NCI-H2081 (cell line): ENCODE measurements around the gene INPP4B.
"Not testable (repeated sequence)": the region's sequence is repeated elsewhere in the genome, so short reads cannot be mapped to it uniquely, and the experiment has no call there.

Experiments used
- DNase-seq, 2 experiments: peaks; one replicate each; lab custom pipeline; 2025; lab: John Stamatoyannopoulos, UW

INPP4B gene

GRCh38 chr4:142408003-142408441, 438.1 kb downstream of the INPP4B start:
- no peak for DNase-seq

- DNase-seq: no peak
Observed at GRCh38 chr4:142407596-142407995, 438.5 kb downstream of the INPP4B start.

GRCh38 chr4:142406917-142407501, 439.1 kb downstream of the INPP4B start:
- DNase-seq: no peak

GRCh38 chr4:142406499-142406835, 439.6 kb downstream of the INPP4B start:
- no peak for DNase-seq

GRCh38 chr4:142405695-142406498, 440.2 kb downstream of the INPP4B start:
- no peak for DNase-seq

GRCh38 chr4:142405021-142405694, 440.9 kb downstream of the INPP4B start:
- DNase-seq: no peak

- no peak for DNase-seq
Observed at GRCh38 chr4:142404191-142404611, 441.9 kb downstream of the INPP4B start.

- no peak for DNase-seq
Observed at GRCh38 chr4:142402900-142403299, 443.2 kb downstream of the INPP4B start.

- no peak for DNase-seq
Observed at GRCh38 chr4:142402156-142402555, 443.9 kb downstream of the INPP4B start.

- DNase-seq: not testable (repeated sequence)
Observed at GRCh38 chr4:142397364-142397991, 448.6 kb downstream of the INPP4B start.

- no peak for DNase-seq
Observed at GRCh38 chr4:142396279-142396678, 449.8 kb downstream of the INPP4B start.

- no peak for DNase-seq
Observed at GRCh38 chr4:142393127-142393526, 453.0 kb downstream of the INPP4B start.

- DNase-seq: no peak
Observed at GRCh38 chr4:142386856-142387255, 459.2 kb downstream of the INPP4B start.

- DNase-seq: no peak
Observed at GRCh38 chr4:142386449-142386848, 459.7 kb downstream of the INPP4B start.

GRCh38 chr4:142383800-142384470, 462.2 kb downstream of the INPP4B start:
- no peak for DNase-seq

- no peak for DNase-seq
Observed at GRCh38 chr4:142383354-142383753, 462.7 kb downstream of the INPP4B start.

GRCh38 chr4:142380052-142380602, 466.0 kb downstream of the INPP4B start:
- DNase-seq: no peak

- DNase-seq: no peak
Observed at GRCh38 chr4:142379277-142380051, 466.6 kb downstream of the INPP4B start.

GRCh38 chr4:142378179-142378578, 467.9 kb downstream of the INPP4B start:
- no peak for DNase-seq

- no peak for DNase-seq
Observed at GRCh38 chr4:142377342-142378091, 468.6 kb downstream of the INPP4B start.
